IPS DF 19.7 (cell line): ENCODE data around the gene ARL4D.

Experiments used
- DNase-seq: peaks from one replicate; pipeline ENCODE4 v3.0.0-alpha.2; 2013; ENCODE audit warnings: low read depth, low spot score

Gene ARL4D

GRCh38 chr17:43427362-43428043, 28.7 kb downstream of the ARL4D start:
- no peak for DNase-seq

DNA sequence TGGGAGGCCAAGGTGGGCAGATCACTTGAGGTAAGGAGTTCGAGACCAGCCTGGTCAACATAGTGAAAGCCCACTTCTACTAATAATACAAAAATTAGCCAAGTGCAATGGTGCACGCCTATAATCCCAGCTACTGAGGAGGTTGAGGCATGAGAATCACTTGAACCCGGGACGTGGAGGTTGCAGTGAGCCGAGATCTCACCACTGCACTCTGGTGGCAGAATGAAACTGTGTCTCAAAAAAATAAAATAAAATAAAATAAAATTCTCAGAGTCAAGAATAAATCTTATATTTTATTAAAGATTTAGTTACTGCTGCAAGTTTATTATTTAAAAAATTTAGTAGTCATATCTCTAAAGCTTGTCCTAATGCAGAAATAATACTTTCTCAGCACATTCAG, 29.7 kb downstream of the ARL4D start:
- no peak for DNase-seq

- DNase-seq = no peak
Observed at GRCh38 chr17:43430936-43431713, 32.3 kb downstream of the ARL4D start.

GRCh38 chr17:43431714-43432523, 33.1 kb downstream of the ARL4D start:
- no peak for DNase-seq

- DNase-seq = no peak
Observed at GRCh38 chr17:43434902-43435319, 36.1 kb downstream of the ARL4D start.

- DNase-seq = no peak
Observed at GRCh38 chr17:43437756-43438155, 39.0 kb downstream of the ARL4D start.

DNA sequence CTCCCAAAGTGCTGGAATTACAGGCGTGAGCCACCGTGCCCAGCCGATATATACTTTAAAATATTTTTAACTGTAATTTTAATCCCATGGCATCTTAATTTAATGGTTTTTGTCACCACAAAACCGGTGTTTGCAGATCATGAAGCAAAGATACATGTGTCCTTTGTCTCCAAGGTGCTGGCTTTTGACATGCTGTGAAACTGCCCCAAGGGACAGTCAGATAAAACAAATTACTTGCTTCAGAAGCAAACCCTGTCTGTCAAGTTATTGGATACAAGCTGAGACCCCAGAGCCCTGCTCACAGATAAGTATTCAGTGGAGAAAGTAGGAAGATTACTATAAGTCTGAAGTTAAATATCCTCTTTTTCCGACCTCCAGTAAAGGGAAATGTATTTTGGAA, 39.8 kb downstream of the ARL4D start:
- no peak for DNase-seq

DNA sequence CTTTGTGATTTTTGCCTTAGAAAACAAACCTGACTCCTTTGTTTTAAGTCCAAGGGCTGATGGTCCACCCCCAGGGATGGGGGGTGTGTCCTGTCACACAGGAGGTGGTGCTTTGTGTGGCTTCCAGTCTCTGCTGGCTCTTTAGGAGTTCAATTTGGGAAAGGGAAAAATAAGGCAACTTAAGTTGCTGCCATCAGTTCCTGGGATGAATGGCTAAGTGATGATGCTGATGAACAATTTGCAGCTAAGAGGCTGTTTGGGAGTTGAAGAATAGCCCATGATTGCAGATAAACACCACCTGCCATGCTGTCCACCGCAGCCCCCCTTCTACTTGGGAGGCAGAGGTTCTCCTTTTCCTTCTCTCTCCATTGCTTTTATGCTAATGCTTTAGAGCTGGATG, 40.2 kb downstream of the ARL4D start:
- DNase-seq = no peak

DNA sequence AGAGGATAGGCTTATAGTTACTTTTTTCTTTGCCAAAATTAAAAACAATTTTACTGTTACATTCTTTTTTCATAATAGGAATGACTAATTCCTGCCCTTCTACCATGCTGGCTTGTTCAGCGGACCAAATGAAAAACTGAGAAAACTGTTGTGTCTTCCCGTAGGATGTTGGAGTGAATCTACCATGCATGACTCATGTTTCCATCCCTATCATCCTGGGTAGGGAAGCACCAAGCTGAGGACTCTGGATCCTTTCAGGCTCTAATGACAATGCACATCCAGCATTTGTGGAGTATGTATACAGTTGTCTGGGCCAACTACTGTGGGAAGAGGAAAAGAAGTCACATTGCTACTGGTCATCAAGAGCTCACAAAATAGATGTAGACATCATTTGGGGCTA, 43.9 kb downstream of the ARL4D start:
- DNase-seq = no peak

DNA sequence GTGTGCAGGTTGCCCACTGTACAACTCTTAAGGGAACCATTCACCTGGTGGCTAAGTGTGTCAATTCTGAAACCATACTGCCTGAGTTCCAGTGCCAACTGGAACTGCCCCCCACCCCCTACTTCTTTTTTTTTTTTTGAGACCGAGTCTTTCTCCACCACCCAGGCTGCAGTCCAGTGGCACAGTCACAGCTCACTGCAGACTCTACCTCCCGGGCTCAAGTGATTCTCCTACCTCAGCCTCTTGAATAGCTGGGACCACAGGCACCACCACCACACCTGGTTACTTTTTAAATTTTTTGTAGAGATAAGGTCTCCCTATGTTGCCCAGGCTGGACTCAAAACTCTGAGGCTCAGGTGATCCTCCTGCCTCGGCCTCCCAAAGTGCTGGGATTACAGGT, 44.6 kb downstream of the ARL4D start:
- DNase-seq = no peak

DNA sequence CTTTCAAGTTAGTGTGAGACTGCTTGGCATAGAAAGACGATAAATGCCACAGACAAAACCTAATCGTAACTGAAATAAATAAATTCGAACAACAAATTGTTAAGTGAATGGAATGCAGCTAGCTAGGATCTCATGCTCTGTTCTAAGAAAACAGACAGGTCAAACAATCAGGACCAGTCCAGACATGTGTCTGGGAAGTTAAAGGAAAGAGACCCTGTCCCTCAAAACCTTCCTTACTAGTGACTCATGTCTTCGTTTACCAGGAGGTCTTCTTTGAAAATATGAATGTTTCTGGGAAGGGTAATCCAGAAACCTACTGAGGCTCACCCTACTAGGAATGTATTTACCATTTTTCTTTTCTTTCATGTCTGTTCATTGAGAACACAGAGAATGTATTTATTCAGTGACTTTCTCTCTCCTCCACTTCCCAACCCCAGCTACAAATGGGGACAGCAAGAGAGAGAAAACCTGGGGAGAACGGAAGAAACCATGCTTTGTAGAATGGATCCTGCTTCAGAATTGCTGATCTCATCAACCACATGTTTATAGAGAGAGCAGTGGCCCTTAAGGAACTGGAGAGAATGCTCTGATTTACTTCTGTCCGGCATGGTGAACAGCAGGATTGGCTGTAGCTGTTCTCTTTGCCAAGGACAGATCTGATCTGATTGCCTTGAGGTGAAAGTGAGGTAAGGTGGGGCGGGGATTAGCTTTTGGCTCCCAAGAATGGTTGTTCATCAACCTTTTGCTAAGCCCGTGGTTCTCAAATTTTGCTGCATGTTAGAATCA, 45.6 kb downstream of the ARL4D start:
- no peak for DNase-seq

DNA sequence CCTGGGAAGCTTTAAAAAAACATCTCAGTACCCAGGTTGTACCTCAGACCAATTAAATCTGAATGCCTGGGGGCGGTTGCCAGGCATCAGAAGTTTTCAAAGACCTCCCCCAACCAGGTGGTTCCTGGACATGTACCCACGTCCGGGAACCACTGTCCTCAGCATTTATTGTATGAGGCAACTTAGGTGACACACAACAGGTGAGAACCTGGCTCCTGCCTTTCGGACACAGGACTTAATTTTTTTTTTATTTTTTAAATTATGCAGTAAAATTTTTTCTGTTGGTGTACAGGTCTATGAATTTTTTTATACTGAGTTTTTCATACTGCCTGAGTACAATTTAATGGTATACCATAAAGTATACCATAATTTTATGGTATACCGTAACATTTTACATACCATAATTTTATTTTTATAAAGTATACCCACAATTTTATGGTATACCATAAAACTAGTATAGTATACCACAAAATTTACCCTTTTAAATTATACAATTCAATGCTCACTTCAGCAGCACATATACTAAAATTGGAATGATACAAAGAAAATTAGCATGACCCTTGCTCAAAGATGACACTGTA, 46.3 kb downstream of the ARL4D start:
- DNase-seq = no peak

- no peak for DNase-seq
Observed at GRCh38 chr17:43446773-43447172, 48.0 kb downstream of the ARL4D start.

DNA sequence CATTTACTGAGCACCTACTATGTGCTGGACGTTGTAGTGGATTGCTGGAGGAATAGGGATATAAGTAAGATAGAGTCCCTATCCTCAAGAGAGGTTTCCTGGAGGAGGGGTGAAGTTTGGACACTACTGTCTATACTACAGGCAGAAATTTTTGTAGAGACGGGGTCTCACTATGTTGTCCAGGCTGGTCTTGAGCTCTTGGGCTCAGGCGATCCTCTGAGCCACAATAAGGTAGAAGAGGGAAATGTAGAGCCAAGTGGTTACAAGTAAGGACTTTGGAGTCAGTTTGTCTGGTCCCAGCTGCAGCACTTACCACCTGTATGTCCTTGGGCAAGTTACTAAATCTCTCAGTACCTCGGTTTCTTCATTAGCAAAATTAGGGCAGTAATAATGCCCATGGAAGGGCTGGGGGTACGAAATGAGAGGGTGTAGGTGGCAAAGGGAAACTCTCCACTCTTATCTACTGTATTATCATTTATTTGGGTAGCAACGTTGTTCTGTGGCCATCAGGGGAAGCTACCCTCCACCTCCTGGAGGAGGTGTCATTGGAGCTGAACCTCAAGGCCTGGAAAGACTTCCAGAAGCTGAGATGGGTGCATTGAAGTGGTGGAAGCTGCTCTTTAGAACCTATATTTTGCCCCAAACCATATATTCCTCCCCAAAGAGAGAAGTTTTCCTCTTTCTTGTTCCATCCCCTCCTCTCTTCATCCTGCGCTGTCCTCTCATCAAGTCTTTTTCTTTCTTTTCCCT, 50.1 kb downstream of the ARL4D start:
- no peak for DNase-seq

- DNase-seq = no peak
Observed at GRCh38 chr17:43449470-43450248, 50.9 kb downstream of the ARL4D start.
